CD4-positive, CD25-positive, alpha-beta regulatory T cell (primary cell): ENCODE data around the gene DUSP22. TPM values are rescaled to one million over a fixed set of nuclear protein-coding genes. Genes with fewer than 3 reads are reported as not detected.
"Not testable (repeated sequence)": the region's sequence is repeated elsewhere in the genome, so short reads cannot be mapped to it uniquely, and the experiment has no call there.

Experiments
- ATAC-seq, 2 donors: fragments of 150-1000 bp; cut with Tn5 transposase; one replicate each; pipeline ENCODE4 v1.10.0; 2021; ENCODE audit warnings: low read depth in 2 of 2, moderate number of reproducible peaks in 2 of 2, moderate library complexity in 1 of 2
- DNase-seq, 3 donors: peaks; one replicate each; pipeline versions ENCODE4 v3.0.0 to v3.0.0-alpha.2; 2012 to 2022; ENCODE audit warnings: mixed read lengths in 1 of 3
- H3K27ac ChIP-seq: one replicate; pipeline ENCODE4 v1.7.0; 2013; ENCODE audit warnings: mild to moderate bottlenecking, low read length; ENCODE audit not compliant: insufficient read depth, poor library complexity, severe bottlenecking
- H3K27me3 ChIP-seq: one replicate; pipeline ENCODE4 v1.7.0; 2013; ENCODE audit warnings: low read length; ENCODE audit not compliant: control insufficient read depth, insufficient read depth
- H3K36me3 ChIP-seq: one replicate; pipeline ENCODE4 v1.7.0; 2013; ENCODE audit warnings: mild to moderate bottlenecking, low read length, moderate library complexity; ENCODE audit not compliant: control insufficient read depth, insufficient read depth
- H3K4me1 ChIP-seq: 2 replicates; pipeline ENCODE4 v1.7.0; 2013; ENCODE audit warnings: mild to moderate bottlenecking, low read length; ENCODE audit not compliant: insufficient read depth, control insufficient read depth, poor library complexity, severe bottlenecking
- H3K4me3 ChIP-seq: one replicate; pipeline ENCODE4 v1.7.0; 2013; ENCODE audit warnings: low read depth, mild to moderate bottlenecking, low read length, moderate library complexity
- H3K9me3 ChIP-seq, 2 experiments: 1 replicate in 1 of 2; 2 replicates in 1 of 2; pipeline ENCODE4 v1.7.0; 2013; ENCODE audit warnings: low read length in 2 of 2, mild to moderate bottlenecking in 1 of 2, moderate library complexity in 1 of 2; ENCODE audit not compliant: control insufficient read depth in 2 of 2
- H3K27ac Mint-ChIP-seq, 3 donors: one replicate each; pipeline ENCODE4 v1.8.0; 2020 to 2022; ENCODE audit warnings: mild to moderate bottlenecking in 3 of 3, mixed read lengths in 3 of 3, moderate library complexity in 2 of 3
- H3K27me3 Mint-ChIP-seq: one replicate; pipeline ENCODE4 v1.8.0; 2022; ENCODE audit warnings: mild to moderate bottlenecking, mixed read lengths
- H3K36me3 Mint-ChIP-seq: one replicate; pipeline ENCODE4 v1.8.0; 2020; ENCODE audit warnings: mixed read lengths
- H3K4me1 Mint-ChIP-seq, 4 donors: one replicate each; pipeline ENCODE4 v1.8.0; 2020 to 2022; ENCODE audit warnings: mixed read lengths in 4 of 4, mild to moderate bottlenecking in 1 of 4
- H3K4me3 Mint-ChIP-seq, 4 donors: one replicate each; pipeline ENCODE4 v1.8.0; 2020 to 2022; ENCODE audit warnings: mild to moderate bottlenecking in 4 of 4, mixed read lengths in 4 of 4, moderate library complexity in 3 of 4
- H3K9me3 Mint-ChIP-seq, 7 donors: one replicate each; pipeline ENCODE4 v1.8.0; 2020 to 2022; ENCODE audit warnings: mixed read lengths in 7 of 7, mild to moderate bottlenecking in 3 of 7, moderate library complexity in 2 of 7
- polyA plus RNA-seq, 4 donors: library from polyadenylated mRNA; unstranded; fragments of 300-500 nt; fragmentation: Illumina TruSeq; gene quantifications; one replicate each; pipeline ENCODE4 v1.2.3, GENCODE V29; 2021
- total RNA-seq: library from RNA; stranded (reverse); gene quantifications from one replicate; pipeline ENCODE4 v1.2.3, GENCODE V29; 2022

The DUSP22 gene
- total and polyA plus RNA-seq, 5 donors from 2014 or later, result 45.5 to 48.5 (median 46.6) TPM

GRCh38 chr6:324729-325125 is 32.4 kb downstream of the DUSP22 start:
- Mint-ChIP-seq H3K9me3 (peaks cover 0 to 4% (median 0%) of the 10 kb centered on the region in 7 donors), H3K36me3 (peaks cover 6% of the 10 kb centered on the region), H3K4me1 (peaks cover 0 to 8% (median 3%) of the 10 kb centered on the region in 4 donors), H3K27ac (no peak overlapping the region), H3K27me3 (no peaks in the 10 kb centered on the region), H3K4me3 (no peak overlapping the region)
- H3K27ac ChIP-seq, result no peak overlapping the region
- no peak overlapping the region for H3K4me3 ChIP-seq
- ATAC-seq (no peak), DNase-seq (no peak)
- no peaks in the 10 kb centered on the region for H3K27me3 ChIP-seq
- H3K9me3 ChIP-seq, result no peaks in the 10 kb centered on the region
- peaks cover 2% of the 10 kb centered on the region for H3K36me3 ChIP-seq
- H3K4me1 ChIP-seq, result peaks cover 21% of the 10 kb centered on the region

GRCh38 chr6:325161-325860 is 33.0 kb downstream of the DUSP22 start:
- peaks cover 15% of the 10 kb centered on the region for H3K4me1 ChIP-seq
- not testable (repeated sequence) for H3K4me1 Mint-ChIP-seq, H3K4me3 ChIP-seq, H3K9me3 ChIP-seq, H3K27me3 Mint-ChIP-seq, DNase-seq, ATAC-seq, H3K27ac Mint-ChIP-seq, H3K9me3 Mint-ChIP-seq, H3K4me3 Mint-ChIP-seq, H3K36me3 Mint-ChIP-seq, H3K36me3 ChIP-seq, H3K27ac ChIP-seq, H3K27me3 ChIP-seq

- ATAC-seq, H3K36me3 ChIP-seq, H3K4me3 Mint-ChIP-seq, H3K27ac Mint-ChIP-seq, DNase-seq, H3K4me1 Mint-ChIP-seq, H3K27me3 ChIP-seq, H3K4me3 ChIP-seq, H3K27ac ChIP-seq, H3K9me3 ChIP-seq, H3K9me3 Mint-ChIP-seq, H3K36me3 Mint-ChIP-seq, H3K27me3 Mint-ChIP-seq: not testable (repeated sequence)
- H3K4me1 ChIP-seq, result peaks cover 14% of the 10 kb centered on the region
Observed at GRCh38 chr6:326066-326465, 33.8 kb downstream of the DUSP22 start.

GRCh38 chr6:326896-327537 is 34.7 kb downstream of the DUSP22 start:
- Mint-ChIP-seq H3K36me3 (peaks cover 6% of the 10 kb centered on the region), H3K27ac (no peak overlapping the region), H3K4me3 (no peak overlapping the region), H3K4me1 (peaks cover 0 to 8% (median 1%) of the 10 kb centered on the region in 4 donors), H3K27me3 (no peaks in the 10 kb centered on the region), H3K9me3 (peaks cover 0 to 4% (median 0%) of the 10 kb centered on the region in 7 donors)
- Histone ChIP-seq H3K9me3 (no peaks in the 10 kb centered on the region), H3K27ac (no peak overlapping the region), H3K27me3 (no peaks in the 10 kb centered on the region), H3K36me3 (peaks cover 2% of the 10 kb centered on the region), H3K4me3 (no peak overlapping the region), H3K4me1 (peaks cover 14% of the 10 kb centered on the region)
- DNase-seq (no peak), ATAC-seq (no peak)

- H3K4me1 Mint-ChIP-seq, result peaks cover 0 to 8% (median 1%) of the 10 kb centered on the region in 4 donors
- H3K27ac ChIP-seq, result no peak overlapping the region
- ATAC-seq (no peak), DNase-seq (no peak)
- peaks cover 14% of the 10 kb centered on the region for H3K4me1 ChIP-seq
- no peaks in the 10 kb centered on the region for H3K27me3 ChIP-seq
- H3K4me3 ChIP-seq, result peak overlapping the region; percentile 46
- H3K9me3 Mint-ChIP-seq, result peaks cover 0 to 4% (median 0%) of the 10 kb centered on the region in 7 donors
- no peaks in the 10 kb centered on the region for H3K27me3 Mint-ChIP-seq
- H3K4me3 Mint-ChIP-seq, result no peak overlapping the region
- no peaks in the 10 kb centered on the region for H3K9me3 ChIP-seq
- peaks cover 2% of the 10 kb centered on the region for H3K36me3 ChIP-seq
- peak overlapping the region in 1 of 3 donors; percentile 77 for H3K27ac Mint-ChIP-seq
- peaks cover 6% of the 10 kb centered on the region for H3K36me3 Mint-ChIP-seq
Observed at GRCh38 chr6:327538-328116, 35.3 kb downstream of the DUSP22 start.

- no peaks in the 10 kb centered on the region for H3K27me3 Mint-ChIP-seq
- Histone ChIP-seq H3K4me1 (peaks cover 14% of the 10 kb centered on the region), H3K9me3 (no peaks in the 10 kb centered on the region), H3K36me3 (peaks cover 4% of the 10 kb centered on the region), H3K27me3 (no peaks in the 10 kb centered on the region), H3K27ac (no peak overlapping the region), H3K4me3 (peak overlapping the region; percentile 46)
- peak overlapping the region in 1 of 3 donors; percentile 77 for H3K27ac Mint-ChIP-seq
- no peak overlapping the region for H3K4me3 Mint-ChIP-seq
- ATAC-seq (peak; percentile 49 to 66), DNase-seq (peak in 1 of 3 donors; percentile 57)
- H3K36me3 Mint-ChIP-seq, result peaks cover 6% of the 10 kb centered on the region
- H3K4me1 Mint-ChIP-seq, result peaks cover 0 to 8% (median 1%) of the 10 kb centered on the region in 4 donors
- peaks cover 0 to 3% (median 0%) of the 10 kb centered on the region in 7 donors for H3K9me3 Mint-ChIP-seq
Observed at GRCh38 chr6:328136-328670, 35.9 kb downstream of the DUSP22 start.

GRCh38 chr6:328924-329323 is 36.6 kb downstream of the DUSP22 start:
- Mint-ChIP-seq H3K27ac (no peak overlapping the region), H3K4me3 (no peak overlapping the region), H3K4me1 (peaks cover 0 to 5% (median under 1%) of the 10 kb centered on the region in 4 donors), H3K27me3 (no peaks in the 10 kb centered on the region), H3K36me3 (peaks cover 6% of the 10 kb centered on the region), H3K9me3 (peaks cover 0 to 3% (median 0%) of the 10 kb centered on the region in 7 donors)
- peaks cover 14% of the 10 kb centered on the region for H3K4me1 ChIP-seq
- H3K27me3 ChIP-seq, result no peaks in the 10 kb centered on the region
- no peak overlapping the region for H3K4me3 ChIP-seq
- no peak for DNase-seq
- peaks cover 4% of the 10 kb centered on the region for H3K36me3 ChIP-seq
- no peaks in the 10 kb centered on the region for H3K9me3 ChIP-seq
- ATAC-seq, result no peak
- H3K27ac ChIP-seq, result no peak overlapping the region
